Measurements from ENCODE around the gene EXOC2. TPM values are rescaled to one million over a fixed set of nuclear protein-coding genes. Genes with fewer than 3 reads are reported as not detected.

EXOC2 gene
- total RNA-seq, 1 donor from 2014 or later = 22.0 TPM

GRCh38 chr6:516213-516612 lies 176.7 kb downstream of the EXOC2 start:
- H3K4me3 ChIP-seq (ENCODE audit: low read depth, low read length) = no peak overlapping the region
- no peak for TF ChIP-seq CTCF (conservative IDR thresholded peaks at IDR 0.05; ENCODE audit: low read depth, low read length)
- DNase-seq (ENCODE audit: low read depth) = no peak

GRCh38 chr6:515267-515666 lies 177.7 kb downstream of the EXOC2 start:
- TF ChIP-seq CTCF (conservative IDR thresholded peaks at IDR 0.05; ENCODE audit: low read depth, low read length) = no peak
- DNase-seq (ENCODE audit: low read depth) = no peak
- no peak overlapping the region for H3K4me3 ChIP-seq (ENCODE audit: low read depth, low read length)

GRCh38 chr6:514396-514978 lies 178.5 kb downstream of the EXOC2 start:
- no peak for TF ChIP-seq CTCF (conservative IDR thresholded peaks at IDR 0.05; ENCODE audit: low read depth, low read length)
- no peak overlapping the region for H3K4me3 ChIP-seq (ENCODE audit: low read depth, low read length)
- no peak for DNase-seq (ENCODE audit: low read depth)

GRCh38 chr6:513961-514360 lies 179.0 kb downstream of the EXOC2 start:
- no peak overlapping the region for H3K4me3 ChIP-seq (ENCODE audit: low read depth, low read length)
- no peak for DNase-seq (ENCODE audit: low read depth)
- no peak for TF ChIP-seq CTCF (conservative IDR thresholded peaks at IDR 0.05; ENCODE audit: low read depth, low read length)

- no peak for TF ChIP-seq CTCF (conservative IDR thresholded peaks at IDR 0.05; ENCODE audit: low read depth, low read length)
- DNase-seq (ENCODE audit: low read depth) = no peak
Measured at GRCh38 chr6:513058-513457, 179.9 kb downstream of the EXOC2 start.

GRCh38 chr6:511488-512137 lies 181.3 kb downstream of the EXOC2 start:
- no peak for TF ChIP-seq CTCF (conservative IDR thresholded peaks at IDR 0.05; ENCODE audit: low read depth, low read length)
- no peak overlapping the region for H3K4me3 ChIP-seq (ENCODE audit: low read depth, low read length)
- no peak for DNase-seq (ENCODE audit: low read depth)

More at GRCh38 chr6:513058-513457, 179.9 kb downstream of the EXOC2 start:
- no peak overlapping the region for H3K4me3 ChIP-seq (ENCODE audit: low read depth, low read length)

GRCh38 chr6:509676-510075 lies 183.3 kb downstream of the EXOC2 start:
- TF ChIP-seq CTCF (conservative IDR thresholded peaks at IDR 0.05; ENCODE audit: low read depth, low read length) = no peak
- DNase-seq (ENCODE audit: low read depth) = no peak
- H3K4me3 ChIP-seq (ENCODE audit: low read depth, low read length) = no peak overlapping the region
